ENCODE data around the gene HEPHL1.
A peak's percentile ranks its signal among the peaks of the same experiment; 100 is the strongest.
"Not testable (repeated sequence)": the region's sequence is repeated elsewhere in the genome, so short reads cannot be mapped to it uniquely, and the experiment has no call there.

HEPHL1 gene

GRCh38 chr11:94020777-94021481 lies at the start of gene HEPHL1:
Gene HEPHL1, plus strand, starts transcription at chr11:94021354. Its CDS starts 15 bp downstream, at chr11:94021369.
- no peak for DNase-seq (ENCODE audit: low read depth in 2 of 2)
- H3K4me3 ChIP-seq (replicated peaks in 1 of 2; ENCODE audit: low read depth in 2 of 2, low read length in 2 of 2), result no peak within 1 kb of the TSS
- no peak for TF ChIP-seq CTCF (IDR thresholded peaks at IDR 0.05; ENCODE audit: low read depth, low read length)

- no peak for DNase-seq (ENCODE audit: low read depth in 2 of 2)
- no peak overlapping the region for H3K4me3 ChIP-seq (replicated peaks in 1 of 2; ENCODE audit: low read depth in 2 of 2, low read length in 2 of 2)
- no peak for TF ChIP-seq CTCF (IDR thresholded peaks at IDR 0.05; ENCODE audit: low read depth, low read length)
Observed at GRCh38 chr11:93972790-93973189, 48.4 kb upstream of the HEPHL1 start.

GRCh38 chr11:93973322-93974051 lies 47.7 kb upstream of the HEPHL1 start:
- H3K4me3 ChIP-seq (replicated peaks in 1 of 2; ENCODE audit: low read depth in 2 of 2, low read length in 2 of 2); DNase-seq (ENCODE audit: low read depth in 2 of 2): not testable (repeated sequence)

- no peak for DNase-seq (ENCODE audit: low read depth in 2 of 2)
- H3K4me3 ChIP-seq (replicated peaks in 1 of 2; ENCODE audit: low read depth in 2 of 2, low read length in 2 of 2), result no peak overlapping the region
- TF ChIP-seq CTCF (IDR thresholded peaks at IDR 0.05; ENCODE audit: low read depth, low read length), result no peak
Observed at GRCh38 chr11:93974759-93975158, 46.4 kb upstream of the HEPHL1 start.

GRCh38 chr11:93976577-93977254 lies 44.4 kb upstream of the HEPHL1 start:
- H3K4me3 ChIP-seq (replicated peaks in 1 of 2; ENCODE audit: low read depth in 2 of 2, low read length in 2 of 2), result not testable (repeated sequence)

GRCh38 chr11:93983542-93984195 lies 37.5 kb upstream of the HEPHL1 start:
- H3K4me3 ChIP-seq (replicated peaks in 1 of 2; ENCODE audit: low read depth in 2 of 2, low read length in 2 of 2), result no peak overlapping the region
- no peak for TF ChIP-seq CTCF (IDR thresholded peaks at IDR 0.05; ENCODE audit: low read depth, low read length)
- no peak for DNase-seq (ENCODE audit: low read depth in 2 of 2)

More at GRCh38 chr11:93976577-93977254, 44.4 kb upstream of the HEPHL1 start:
- peak in 1 of 2 donors; percentile 1 for DNase-seq (ENCODE audit: low read depth in 2 of 2)

- H3K4me3 ChIP-seq (replicated peaks in 1 of 2; ENCODE audit: low read depth in 2 of 2, low read length in 2 of 2), result no peak overlapping the region
- no peak for TF ChIP-seq CTCF (IDR thresholded peaks at IDR 0.05; ENCODE audit: low read depth, low read length)
- peak in 1 of 2 donors; percentile 3 for DNase-seq (ENCODE audit: low read depth in 2 of 2)
Observed at GRCh38 chr11:93984196-93984567, 37.0 kb upstream of the HEPHL1 start.

All from cardiac fibroblast (primary cell).